CD4-positive, CD25-positive, alpha-beta regulatory T cell (primary cell): ENCODE results near the gene ASIC2. TPM values are rescaled to one million over a fixed set of nuclear protein-coding genes. Genes with fewer than 3 reads are reported as not detected.

Experiments used
- ATAC-seq, 2 donors: fragments of 150-1000 bp; cut with Tn5 transposase; one replicate each; pipeline ENCODE4 v1.10.0; 2021; ENCODE audit warnings: low read depth in 2 of 2, moderate number of reproducible peaks in 2 of 2, moderate library complexity in 1 of 2
- DNase-seq, 3 donors: peaks; one replicate each; pipeline versions ENCODE4 v3.0.0 to v3.0.0-alpha.2; 2012 to 2022; ENCODE audit warnings: mixed read lengths in 1 of 3
- H3K27ac ChIP-seq: one replicate; pipeline ENCODE4 v1.7.0; 2013; ENCODE audit warnings: mild to moderate bottlenecking, low read length; ENCODE audit not compliant: insufficient read depth, poor library complexity, severe bottlenecking
- H3K27me3 ChIP-seq: one replicate; pipeline ENCODE4 v1.7.0; 2013; ENCODE audit warnings: low read length; ENCODE audit not compliant: control insufficient read depth, insufficient read depth
- H3K36me3 ChIP-seq: one replicate; pipeline ENCODE4 v1.7.0; 2013; ENCODE audit warnings: mild to moderate bottlenecking, low read length, moderate library complexity; ENCODE audit not compliant: control insufficient read depth, insufficient read depth
- H3K4me1 ChIP-seq: 2 replicates; pipeline ENCODE4 v1.7.0; 2013; ENCODE audit warnings: mild to moderate bottlenecking, low read length; ENCODE audit not compliant: insufficient read depth, control insufficient read depth, poor library complexity, severe bottlenecking
- H3K4me3 ChIP-seq: one replicate; pipeline ENCODE4 v1.7.0; 2013; ENCODE audit warnings: low read depth, mild to moderate bottlenecking, low read length, moderate library complexity
- H3K9me3 ChIP-seq, 2 experiments: 1 replicate in 1 of 2; 2 replicates in 1 of 2; pipeline ENCODE4 v1.7.0; 2013; ENCODE audit warnings: low read length in 2 of 2, mild to moderate bottlenecking in 1 of 2, moderate library complexity in 1 of 2; ENCODE audit not compliant: control insufficient read depth in 2 of 2
- H3K27ac Mint-ChIP-seq, 3 donors: one replicate each; pipeline ENCODE4 v1.8.0; 2020 to 2022; ENCODE audit warnings: mild to moderate bottlenecking in 3 of 3, mixed read lengths in 3 of 3, moderate library complexity in 2 of 3
- H3K27me3 Mint-ChIP-seq: one replicate; pipeline ENCODE4 v1.8.0; 2022; ENCODE audit warnings: mild to moderate bottlenecking, mixed read lengths
- H3K36me3 Mint-ChIP-seq: one replicate; pipeline ENCODE4 v1.8.0; 2020; ENCODE audit warnings: mixed read lengths
- H3K4me1 Mint-ChIP-seq, 4 donors: one replicate each; pipeline ENCODE4 v1.8.0; 2020 to 2022; ENCODE audit warnings: mixed read lengths in 4 of 4, mild to moderate bottlenecking in 1 of 4
- H3K4me3 Mint-ChIP-seq, 4 donors: one replicate each; pipeline ENCODE4 v1.8.0; 2020 to 2022; ENCODE audit warnings: mild to moderate bottlenecking in 4 of 4, mixed read lengths in 4 of 4, moderate library complexity in 3 of 4
- H3K9me3 Mint-ChIP-seq, 7 donors: one replicate each; pipeline ENCODE4 v1.8.0; 2020 to 2022; ENCODE audit warnings: mixed read lengths in 7 of 7, mild to moderate bottlenecking in 3 of 7, moderate library complexity in 2 of 7
- polyA plus RNA-seq, 4 donors: library from polyadenylated mRNA; unstranded; fragments of 300-500 nt; fragmentation: Illumina TruSeq; gene quantifications; one replicate each; pipeline ENCODE4 v1.2.3, GENCODE V29; 2021
- total RNA-seq: library from RNA; stranded (reverse); gene quantifications from one replicate; pipeline ENCODE4 v1.2.3, GENCODE V29; 2022

ASIC2 gene
- total and polyA plus RNA-seq, 5 donors from 2014 or later, result not detected

DNA sequence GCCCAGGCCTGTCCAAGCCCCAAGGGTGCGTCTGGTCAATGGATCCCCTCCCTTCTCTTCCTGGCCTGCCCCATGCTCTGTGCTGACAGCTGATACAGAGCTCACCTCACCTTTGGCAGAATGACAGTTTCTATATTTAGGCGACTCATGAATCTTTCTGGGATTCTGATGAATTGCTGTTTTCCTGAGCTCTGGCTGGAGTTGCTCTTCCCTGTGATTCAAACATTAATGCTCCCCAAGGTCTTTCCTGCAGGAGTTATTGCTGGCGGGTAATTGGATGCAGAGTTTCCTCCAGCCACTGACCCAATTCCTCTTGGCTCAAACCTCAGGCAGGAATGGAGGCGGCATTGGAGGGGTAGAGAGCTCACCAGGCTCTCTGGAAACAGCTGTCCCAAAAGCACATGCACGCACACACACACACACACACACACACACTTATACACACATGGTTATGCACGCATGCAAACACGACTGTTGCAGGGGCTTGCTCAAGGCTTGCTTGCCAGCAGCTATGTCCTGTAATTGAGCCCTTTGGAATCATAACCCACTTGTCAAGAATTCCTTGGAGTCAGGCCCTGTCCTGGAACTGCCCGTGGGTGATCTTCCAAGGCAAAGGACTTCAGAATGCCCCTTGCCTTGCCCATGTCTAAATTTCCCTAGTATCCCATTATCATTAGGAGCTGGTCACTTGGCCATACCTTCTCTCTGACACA lies 128.8 kb downstream of the ASIC2 start:
- no peak for ATAC-seq

DNA sequence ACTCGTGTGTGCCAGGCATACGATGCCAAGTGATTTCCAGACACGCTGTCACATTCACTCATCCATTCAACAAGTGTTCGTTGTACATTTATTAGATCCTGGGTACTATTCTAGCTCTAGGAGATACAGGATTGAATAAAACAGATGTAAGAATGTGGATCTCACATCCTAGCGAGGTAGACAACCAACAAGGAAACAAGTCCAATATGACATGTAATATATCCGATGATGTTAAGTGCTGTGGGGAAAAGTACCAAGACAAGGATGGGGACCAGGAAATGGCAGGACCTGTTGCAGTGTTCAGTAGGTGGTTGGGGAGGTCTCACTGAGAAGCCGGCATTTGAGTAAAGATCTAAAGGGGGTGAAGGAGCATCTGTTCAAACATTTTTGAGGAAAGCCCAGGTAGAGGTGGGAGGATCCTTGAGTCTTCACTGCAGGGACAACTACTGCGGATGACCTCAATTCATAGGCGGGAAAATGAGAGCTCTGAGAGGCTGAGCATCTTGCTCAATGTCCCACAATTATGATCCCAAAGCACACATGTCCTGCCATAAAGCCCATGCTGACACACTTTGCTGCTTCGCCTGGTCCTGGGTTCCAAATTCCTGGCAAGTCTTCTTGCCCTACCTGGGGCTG lies 129.4 kb downstream of the ASIC2 start:
- Histone ChIP-seq H3K27me3 (peaks cover 5% of the 10 kb centered on the region), H3K27ac (no peak overlapping the region), H3K4me3 (no peak overlapping the region), H3K9me3 (no peaks in the 10 kb centered on the region), H3K4me1 (no peaks in the 10 kb centered on the region), H3K36me3 (no peaks in the 10 kb centered on the region)
- ATAC-seq (no peak), DNase-seq (no peak)
- Mint-ChIP-seq H3K4me1 (no peaks in the 10 kb centered on the region), H3K27ac (peak overlapping the region in 1 of 3 donors; percentile 74), H3K9me3 (peaks cover 0 to 2% (median 0%) of the 10 kb centered on the region in 7 donors), H3K36me3 (no peaks in the 10 kb centered on the region), H3K4me3 (no peak overlapping the region), H3K27me3 (peaks cover 4% of the 10 kb centered on the region)

More for the DNA sequence above, 128.8 kb downstream of the ASIC2 start:
- Mint-ChIP-seq H3K9me3 (peaks cover 0 to 2% (median 0%) of the 10 kb centered on the region in 7 donors), H3K4me1 (no peaks in the 10 kb centered on the region), H3K36me3 (no peaks in the 10 kb centered on the region), H3K27ac (no peak overlapping the region), H3K4me3 (no peak overlapping the region), H3K27me3 (peaks cover 4% of the 10 kb centered on the region)
- H3K27me3 ChIP-seq, result peaks cover 5% of the 10 kb centered on the region
- no peak overlapping the region for H3K27ac ChIP-seq
- no peaks in the 10 kb centered on the region for H3K9me3 ChIP-seq
- H3K4me1 ChIP-seq, result no peaks in the 10 kb centered on the region
- no peak for DNase-seq
- H3K4me3 ChIP-seq, result no peak overlapping the region
- no peaks in the 10 kb centered on the region for H3K36me3 ChIP-seq

DNA sequence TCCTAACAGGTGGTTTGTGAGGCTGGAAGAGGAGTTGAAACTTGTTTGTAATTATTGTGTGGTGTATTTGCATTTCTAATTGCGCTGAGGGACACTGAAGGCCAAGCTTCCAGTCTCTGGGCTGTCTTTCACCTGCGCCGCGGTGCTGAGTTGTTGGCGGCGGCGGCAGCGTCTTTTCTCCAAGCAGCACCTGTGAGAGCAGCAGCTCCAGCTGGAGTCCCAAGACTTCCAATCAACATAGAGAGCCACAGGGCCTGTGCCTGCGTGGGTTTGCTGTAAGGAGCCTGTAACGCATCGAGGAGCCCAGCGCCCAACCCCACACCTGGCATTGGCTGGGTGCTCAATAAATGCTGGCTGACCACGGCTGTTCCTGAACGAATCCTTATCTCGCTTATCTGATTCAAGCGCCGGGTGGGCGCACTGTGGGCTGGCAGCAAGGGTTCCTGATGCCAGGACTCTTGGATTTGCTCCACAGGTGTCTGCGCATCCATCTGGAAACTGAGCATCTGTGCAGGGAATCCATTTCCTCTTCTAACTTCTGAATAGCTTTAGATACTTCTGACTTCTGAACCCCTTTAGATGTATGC lies 138.1 kb downstream of the ASIC2 start:
- Mint-ChIP-seq H3K27ac (no peak overlapping the region), H3K9me3 (peaks cover 0 to 3% (median 0%) of the 10 kb centered on the region in 7 donors), H3K27me3 (no peaks in the 10 kb centered on the region), H3K4me1 (no peaks in the 10 kb centered on the region), H3K4me3 (no peak overlapping the region), H3K36me3 (no peaks in the 10 kb centered on the region)
- H3K4me3 ChIP-seq, result no peak overlapping the region
- no peak for ATAC-seq
- H3K9me3 ChIP-seq, result no peaks in the 10 kb centered on the region
- DNase-seq, result no peak
- no peak overlapping the region for H3K27ac ChIP-seq
- peaks cover 1% of the 10 kb centered on the region for H3K27me3 ChIP-seq
- H3K4me1 ChIP-seq, result no peaks in the 10 kb centered on the region
- H3K36me3 ChIP-seq, result no peaks in the 10 kb centered on the region

DNA sequence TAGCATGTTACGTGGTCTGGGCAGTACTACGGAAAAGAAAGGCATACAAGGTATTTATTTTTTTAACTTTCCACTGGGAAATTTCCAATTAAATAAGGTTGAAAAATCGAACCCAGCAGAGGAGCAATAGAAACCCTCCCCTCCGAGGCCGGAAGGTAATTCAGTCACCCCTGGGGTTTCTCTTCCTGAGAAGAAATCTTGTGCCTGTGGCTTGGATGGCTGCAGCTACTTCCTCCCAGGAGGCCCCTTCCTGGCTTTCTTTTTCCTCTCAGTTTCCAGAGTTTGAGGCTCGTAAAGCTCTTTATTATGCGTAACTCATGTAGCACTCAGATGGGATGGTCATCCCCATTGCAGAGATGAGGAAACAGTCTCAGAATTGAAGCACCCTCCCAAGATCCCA lies 140.3 kb downstream of the ASIC2 start:
- no peak overlapping the region for H3K4me3 Mint-ChIP-seq
- no peak overlapping the region for H3K27ac ChIP-seq
- H3K36me3 ChIP-seq, result no peaks in the 10 kb centered on the region
- H3K27me3 ChIP-seq, result peaks cover 2% of the 10 kb centered on the region
- H3K9me3 ChIP-seq, result no peaks in the 10 kb centered on the region
- no peaks in the 10 kb centered on the region for H3K4me1 Mint-ChIP-seq
- H3K4me3 ChIP-seq, result no peak overlapping the region
- H3K27me3 Mint-ChIP-seq, result no peaks in the 10 kb centered on the region
- no peaks in the 10 kb centered on the region for H3K36me3 Mint-ChIP-seq
- ATAC-seq (no peak), DNase-seq (no peak)
- no peak overlapping the region for H3K27ac Mint-ChIP-seq
- no peaks in the 10 kb centered on the region for H3K4me1 ChIP-seq
- H3K9me3 Mint-ChIP-seq, result peaks cover 0 to 3% (median 0%) of the 10 kb centered on the region in 7 donors

DNA sequence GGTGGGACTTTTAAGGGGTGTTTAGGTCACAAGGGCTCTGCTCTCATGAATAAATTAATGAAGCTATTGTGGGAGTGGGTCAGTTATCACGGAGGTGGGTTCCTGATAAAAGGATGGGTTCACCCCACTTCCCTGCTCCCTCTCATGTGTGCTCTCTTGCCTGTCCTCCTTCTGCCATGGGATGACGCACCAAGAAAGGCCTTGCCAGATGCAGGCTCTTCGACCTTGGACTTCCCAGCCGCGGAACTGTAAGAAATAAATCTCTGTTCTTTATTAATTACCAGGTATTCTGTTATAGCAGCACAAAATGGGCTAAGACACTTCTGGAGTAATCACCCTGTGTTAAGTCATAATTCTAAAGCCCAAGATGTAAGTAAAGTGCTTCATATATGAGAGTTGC lies 141.5 kb downstream of the ASIC2 start:
- no peaks in the 10 kb centered on the region for H3K36me3 ChIP-seq
- no peaks in the 10 kb centered on the region for H3K9me3 ChIP-seq
- H3K4me3 ChIP-seq, result no peak overlapping the region
- no peaks in the 10 kb centered on the region for H3K4me1 Mint-ChIP-seq
- ATAC-seq, result no peak
- peaks cover 2% of the 10 kb centered on the region for H3K27me3 ChIP-seq
- peaks cover 0 to 3% (median 0%) of the 10 kb centered on the region in 7 donors for H3K9me3 Mint-ChIP-seq
- peaks cover 5% of the 10 kb centered on the region for H3K27me3 Mint-ChIP-seq
- no peaks in the 10 kb centered on the region for H3K4me1 ChIP-seq
- DNase-seq, result no peak
- no peak overlapping the region for H3K27ac Mint-ChIP-seq
- H3K4me3 Mint-ChIP-seq, result no peak overlapping the region
- no peaks in the 10 kb centered on the region for H3K36me3 Mint-ChIP-seq
- H3K27ac ChIP-seq, result no peak overlapping the region

DNA sequence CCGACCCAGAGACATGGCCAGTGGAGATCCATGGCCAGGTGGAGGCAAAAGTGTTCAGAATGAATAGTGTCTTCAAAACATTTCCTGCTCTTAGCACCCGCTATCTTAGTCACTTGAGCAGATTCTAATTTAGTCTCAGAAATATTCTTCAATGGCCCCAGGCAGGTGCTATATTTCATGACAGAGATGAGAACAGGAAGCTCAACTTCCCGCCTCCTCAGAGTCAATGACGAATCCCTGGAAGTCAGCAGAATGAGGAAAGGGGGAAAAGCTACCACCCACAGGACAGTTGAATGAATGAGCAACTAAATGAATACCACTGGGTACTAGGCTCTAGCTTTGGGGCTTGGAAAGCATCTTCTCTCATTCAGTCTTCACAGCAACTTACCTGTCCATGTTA lies 147.2 kb downstream of the ASIC2 start:
- no peak for ATAC-seq
- Mint-ChIP-seq H3K27ac (no peak overlapping the region), H3K36me3 (no peaks in the 10 kb centered on the region)

DNA sequence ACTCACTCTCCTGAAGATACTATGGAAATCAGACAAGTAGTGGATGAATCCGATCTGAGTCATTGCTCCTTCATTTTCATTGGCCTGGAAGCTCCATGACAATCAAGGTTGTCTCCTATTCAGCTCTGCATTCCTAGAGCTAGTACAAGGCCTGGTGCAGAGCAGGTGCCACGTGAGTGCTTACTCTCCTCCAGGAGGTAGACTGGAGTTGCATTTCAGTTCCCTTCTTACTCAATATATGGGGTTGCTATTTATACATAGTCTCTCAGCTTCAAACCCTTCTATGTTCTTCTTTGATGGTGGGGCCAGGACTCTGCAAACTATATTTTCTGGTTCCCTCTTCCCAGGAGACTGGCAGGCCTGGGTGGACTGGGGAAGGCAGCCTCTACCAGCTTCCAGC lies 148.3 kb downstream of the ASIC2 start:
- no peaks in the 10 kb centered on the region for H3K36me3 Mint-ChIP-seq
- no peak overlapping the region for H3K27ac Mint-ChIP-seq
- H3K27ac ChIP-seq, result no peak overlapping the region
- no peak overlapping the region for H3K4me3 Mint-ChIP-seq
- H3K4me1 ChIP-seq, result no peaks in the 10 kb centered on the region
- no peaks in the 10 kb centered on the region for H3K36me3 ChIP-seq
- DNase-seq (no peak), ATAC-seq (no peak)
- H3K9me3 ChIP-seq, result no peaks in the 10 kb centered on the region
- peaks cover 0 to 4% (median 0%) of the 10 kb centered on the region in 7 donors for H3K9me3 Mint-ChIP-seq
- H3K27me3 ChIP-seq, result no peaks in the 10 kb centered on the region
- H3K4me1 Mint-ChIP-seq, result no peaks in the 10 kb centered on the region
- no peak overlapping the region for H3K4me3 ChIP-seq
- peaks cover 9% of the 10 kb centered on the region for H3K27me3 Mint-ChIP-seq

More for the DNA sequence above, 147.2 kb downstream of the ASIC2 start:
- no peaks in the 10 kb centered on the region for H3K9me3 ChIP-seq
- H3K36me3 ChIP-seq, result no peaks in the 10 kb centered on the region
- peaks cover 2% of the 10 kb centered on the region for H3K27me3 ChIP-seq
- peaks cover 5% of the 10 kb centered on the region for H3K27me3 Mint-ChIP-seq
- H3K4me3 ChIP-seq, result no peak overlapping the region
- H3K9me3 Mint-ChIP-seq, result peaks cover 0 to 4% (median 0%) of the 10 kb centered on the region in 7 donors
- H3K4me1 Mint-ChIP-seq, result no peaks in the 10 kb centered on the region
- H3K4me1 ChIP-seq, result no peaks in the 10 kb centered on the region
- no peak overlapping the region for H3K27ac ChIP-seq
- no peak for DNase-seq
- no peak overlapping the region for H3K4me3 Mint-ChIP-seq
